GM23248 (cell line): ENCODE measurements around the gene KLRD1. TPM values are rescaled to one million over a fixed set of nuclear protein-coding genes. Genes with fewer than 3 reads are reported as not detected.

ENCODE experiments used
- DNase-seq: peaks from one replicate; pipeline ENCODE4 v3.0.0-alpha.2; 2015
- H2AFZ ChIP-seq: fragments of 200-600 bp; sonication (generic); 2 replicates; pipeline ENCODE4 v1.6.1; 2016; ENCODE audit warnings: antibody characterized with exemption
- H3F3A ChIP-seq: fragments of 200-600 bp; sonication (generic); 2 replicates; pipeline ENCODE4 v1.6.1; 2016; ENCODE audit warnings: mild to moderate bottlenecking, antibody characterized with exemption, mixed run types; ENCODE audit not compliant: insufficient read depth
- H3K27ac ChIP-seq: fragments of 200-600 bp; sonication (generic); 2 replicates; pipeline ENCODE4 v1.5.1; 2016; ENCODE audit warnings: mild to moderate bottlenecking
- H3K27me3 ChIP-seq: fragments of 200-600 bp; sonication (generic); replicated peaks from 2 replicates; pipeline ENCODE4 v1.6.1; 2016; ENCODE audit warnings: mild to moderate bottlenecking; ENCODE audit not compliant: insufficient read depth
- H3K36me3 ChIP-seq: fragments of 200-600 bp; sonication (generic); 2 replicates; pipeline ENCODE4 v1.6.1; 2016; ENCODE audit warnings: low read depth, mild to moderate bottlenecking
- H3K4me1 ChIP-seq: fragments of 200-600 bp; sonication (generic); 2 replicates; pipeline ENCODE4 v1.6.1; 2016; ENCODE audit warnings: mild to moderate bottlenecking; ENCODE audit not compliant: insufficient read depth
- H3K4me2 ChIP-seq: fragments of 200-600 bp; sonication (generic); one replicate; pipeline ENCODE4 v1.6.1; 2016; ENCODE audit warnings: mild to moderate bottlenecking; ENCODE audit not compliant: unreplicated experiment
- H3K4me3 ChIP-seq: fragments of 200-600 bp; sonication (generic); 2 replicates; pipeline ENCODE4 v1.5.1; 2016; ENCODE audit warnings: mild to moderate bottlenecking
- H3K79me2 ChIP-seq: fragments of 200-600 bp; sonication (generic); 2 replicates; pipeline ENCODE4 v1.6.1; 2016; ENCODE audit warnings: mild to moderate bottlenecking; ENCODE audit not compliant: insufficient read depth
- H3K9ac ChIP-seq: fragments of 200-600 bp; sonication (generic); 2 replicates; pipeline ENCODE4 v1.6.1; 2016; ENCODE audit warnings: mild to moderate bottlenecking
- H3K9me2 ChIP-seq: fragments of 200-600 bp; sonication (generic); 2 replicates; pipeline ENCODE4 v1.6.1; 2016; ENCODE audit warnings: mixed run types, mild to moderate bottlenecking, moderate library complexity; ENCODE audit not compliant: insufficient read depth
- H3K9me3 ChIP-seq: fragments of 200-600 bp; sonication (generic); one replicate; pipeline ENCODE4 v1.6.1; 2017; ENCODE audit warnings: low read depth
- H4K20me1 ChIP-seq: fragments of 200-600 bp; sonication (generic); 2 replicates; pipeline ENCODE4 v1.6.0; 2016; ENCODE audit not compliant: insufficient read depth
- EZH2 ChIP-seq: fragments of 200-600 bp; sonication (generic); IDR thresholded peaks from 2 replicates; pipeline ENCODE4 v1.6.1; 2018; ENCODE audit warnings: antibody characterized with exemption, mild to moderate bottlenecking; ENCODE audit not compliant: insufficient read depth, poor library complexity, severe bottlenecking
- EZH2phosphoT487 ChIP-seq: fragments of 200-600 bp; sonication (generic); IDR thresholded peaks from 2 replicates; pipeline ENCODE4 v1.6.1; 2018; ENCODE audit warnings: antibody characterized with exemption, moderate library complexity, mild to moderate bottlenecking, low read depth; ENCODE audit not compliant: insufficient read depth
- WGBS, 2 experiments: methylation state at CpG; one replicate each; pipeline ENCODE4 v1.1.6; 2015 to 2017; ENCODE audit warnings: low lambda C conversion rate in 2 of 2, low coverage in 1 of 2; ENCODE audit errors: missing lambda C conversion rate in 2 of 2; 5-methylcytosine and 5-hydroxymethylcytosine counted together
- in situ Hi-C: fragments of 300-500 bp; cut with MboI; formaldehyde crosslinking; loops from 2 replicates; pipeline ENCODE4 v1.15.0; 2020
- polyA plus RNA-seq: library from polyadenylated mRNA; unstranded; fragments of >200 nt; fragmentation: Nextera tagmentation; extraction: Ambion mirVana; gene quantifications from 2 replicates; pipeline ENCODE4 v1.2.1, GENCODE V29; 2016
- total RNA-seq: library from RNA; depleted of rRNA; stranded (reverse); fragments of >200 nt; shearing (Covaris generic); gene quantifications from 2 replicates; pipeline ENCODE4 v1.2.3, GENCODE V29; 2014

KLRD1 gene
- total and polyA plus RNA-seq, 2 experiments from 2014 or later, result 0.11 to 0.25 TPM

GRCh38 chr12:10362325-10362724, 54.7 kb downstream of the KLRD1 start:
- Histone ChIP-seq H3K9ac (no peak overlapping the region), H3K4me3 (no peak overlapping the region), H3K4me1 (peaks cover 26% of the 10 kb centered on the region), H3K9me2 (no peaks in the 10 kb centered on the region), H3F3A (peaks cover 3% of the 10 kb centered on the region; the same call in 1 of the 2 replicates), H3K36me3 (no peaks in the 10 kb centered on the region), H4K20me1 (no peaks in the 10 kb centered on the region), H3K27me3 (no peaks in the 10 kb centered on the region), H3K79me2 (no peaks in the 10 kb centered on the region), H3K9me3 (no peaks in the 10 kb centered on the region), H3K4me2 (no peak overlapping the region), H3K27ac (no peak overlapping the region), H2AFZ (peak overlapping the region; percentile 100)
- WGBS, 2 experiments, result 72 to 73% methylated on average over 3 of the region's 3 CpGs
- in situ Hi-C loops, result no loop called here
- TF ChIP-seq EZH2phosphoT487 (no peak), EZH2 (no peak)
- no peak for DNase-seq

- peak overlapping the region; percentile 100 for H2AFZ ChIP-seq
- H3K79me2 ChIP-seq, result no peaks in the 10 kb centered on the region
- H3F3A ChIP-seq, result peaks cover 3% of the 10 kb centered on the region; the same call in 1 of the 2 replicates
- no peak overlapping the region; the same call in 1 of the 2 replicates for H3K4me3 ChIP-seq
- peak overlapping the region; percentile 78; the same call in 1 of the 2 replicates for H3K9ac ChIP-seq
- WGBS, 2 experiments, result 53 to 57% methylated on average over 9 of the region's 9 CpGs
- H3K9me2 ChIP-seq, result no peaks in the 10 kb centered on the region
- no peak for TF ChIP-seq EZH2
- TF ChIP-seq EZH2phosphoT487, result no peak
- no peak overlapping the region for H3K27ac ChIP-seq
- no peaks in the 10 kb centered on the region for H4K20me1 ChIP-seq
- no peak overlapping the region for H3K4me2 ChIP-seq
- H3K36me3 ChIP-seq, result no peaks in the 10 kb centered on the region
- no peaks in the 10 kb centered on the region for H3K27me3 ChIP-seq
- in situ Hi-C loops, result no loop called here
- H3K4me1 ChIP-seq, result peaks cover 26% of the 10 kb centered on the region
- peak; percentile 17 for DNase-seq
- no peaks in the 10 kb centered on the region for H3K9me3 ChIP-seq
Observed at GRCh38 chr12:10362828-10363657, 55.4 kb downstream of the KLRD1 start.

- 48 to 58% methylated on average over 5 of the region's 5 CpGs for WGBS, 2 experiments
- Histone ChIP-seq H3K4me2 (peak overlapping the region; percentile 92), H3K27ac (no peak overlapping the region), H3K27me3 (no peaks in the 10 kb centered on the region), H3K36me3 (no peaks in the 10 kb centered on the region), H4K20me1 (no peaks in the 10 kb centered on the region), H3K9ac (peak overlapping the region; percentile 78), H3K79me2 (no peaks in the 10 kb centered on the region), H3K4me3 (peak overlapping the region; percentile 86), H3K4me1 (peaks cover 26% of the 10 kb centered on the region), H3K9me2 (no peaks in the 10 kb centered on the region), H2AFZ (peak overlapping the region; percentile 100), H3F3A (peaks cover 3% of the 10 kb centered on the region; the same call in 1 of the 2 replicates), H3K9me3 (no peaks in the 10 kb centered on the region)
- in situ Hi-C loops, result no loop called here
- DNase-seq, result no peak
- TF ChIP-seq EZH2 (no peak), EZH2phosphoT487 (no peak)
Observed at GRCh38 chr12:10363658-10363913, 55.9 kb downstream of the KLRD1 start.

GRCh38 chr12:10363914-10364814, 56.5 kb downstream of the KLRD1 start:
- peak overlapping the region; percentile 100 for H2AFZ ChIP-seq
- TF ChIP-seq EZH2 (no peak), EZH2phosphoT487 (no peak)
- no peaks in the 10 kb centered on the region for H3K79me2 ChIP-seq
- H3K27me3 ChIP-seq, result no peaks in the 10 kb centered on the region
- H3K4me1 ChIP-seq, result peaks cover 26% of the 10 kb centered on the region
- peaks cover 3% of the 10 kb centered on the region; the same call in 1 of the 2 replicates for H3F3A ChIP-seq
- peak overlapping the region; percentile 78 for H3K9ac ChIP-seq
- H3K4me3 ChIP-seq, result peak overlapping the region; percentile 86
- H3K9me2 ChIP-seq, result no peaks in the 10 kb centered on the region
- in situ Hi-C loops, result no loop called here
- H4K20me1 ChIP-seq, result no peaks in the 10 kb centered on the region
- 13 to 15% methylated on average over 19 of the region's 19 CpGs for WGBS, 2 experiments
- no peaks in the 10 kb centered on the region for H3K36me3 ChIP-seq
- no peaks in the 10 kb centered on the region for H3K9me3 ChIP-seq
- H3K4me2 ChIP-seq, result peak overlapping the region; percentile 92
- DNase-seq, result peak; percentile 66
- peak overlapping the region; percentile 70 for H3K27ac ChIP-seq
